OCI-LY3 (cell line): ENCODE measurements around the gene PSMA3.

Experiments used
- CTCF ChIP-seq: fragments of 200-600, 300-600 bp; sonication (generic); IDR thresholded peaks from 2 replicates; pipeline ENCODE4 v1.5.1; 2014; ENCODE audit warnings: antibody characterized with exemption, low read length, low read depth
- EZH2phosphoT487 ChIP-seq: fragments of 200-600 bp; shearing (Covaris generic); IDR thresholded peaks from 2 replicates; pipeline ENCODE4 v1.6.1; 2018; ENCODE audit warnings: antibody characterized with exemption, mixed run types, low read depth

DNA sequence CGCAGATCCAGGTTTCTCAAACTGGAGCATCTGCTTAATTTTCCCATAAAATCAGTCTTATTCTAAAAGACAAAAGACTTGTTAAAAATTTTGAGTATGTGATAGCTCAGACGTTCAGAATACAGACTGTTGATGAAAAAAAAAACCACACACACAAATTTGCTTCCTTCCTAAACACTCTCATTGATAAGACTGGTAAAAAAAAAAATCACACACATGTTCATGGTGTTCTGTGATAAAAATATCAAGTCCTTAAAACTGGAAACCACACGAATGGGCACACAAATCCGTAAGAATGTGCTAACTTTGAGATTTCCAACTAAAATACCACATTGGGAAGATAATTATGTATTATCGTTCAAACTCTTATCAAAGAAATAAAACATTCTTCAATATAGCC is 47.0 kb downstream of the PSMA3 start:
- TF ChIP-seq CTCF: no peak
- no peak for TF ChIP-seq EZH2phosphoT487
